Measurements from ENCODE around the gene PALS2. TPM values are rescaled to one million over a fixed set of nuclear protein-coding genes. Genes with fewer than 3 reads are reported as not detected.

The PALS2 gene
- total RNA-seq, 2 donors from 2014 or later, result 13.3 to 20.4 TPM

- TF ChIP-seq POLR2A (IDR thresholded peaks at IDR 0.05), result no peak
- TF ChIP-seq POLR2AphosphoS5 (IDR thresholded peaks at IDR 0.05), result no peak
- no peak for TF ChIP-seq CTCF (IDR thresholded peaks at IDR 0.05)
- Histone ChIP-seq H3K4me1 (replicated peaks) (no peaks in the 10 kb centered on the region), H3K27ac (no peak overlapping the region), H3K4me3 (no peak overlapping the region), H3K36me3 (no peaks in the 10 kb centered on the region), H3K27me3 (replicated peaks; ENCODE audit: insufficient read depth) (no peaks in the 10 kb centered on the region), H3K9me3 (no peaks in the 10 kb centered on the region)
- DNase-seq (ENCODE audit: low spot score), result no peak
- intact Hi-C loops (cut with DNase I), result no loop called here
Measured at GRCh38 chr7:24608504-24608903, 35.3 kb downstream of the PALS2 start.

DNA sequence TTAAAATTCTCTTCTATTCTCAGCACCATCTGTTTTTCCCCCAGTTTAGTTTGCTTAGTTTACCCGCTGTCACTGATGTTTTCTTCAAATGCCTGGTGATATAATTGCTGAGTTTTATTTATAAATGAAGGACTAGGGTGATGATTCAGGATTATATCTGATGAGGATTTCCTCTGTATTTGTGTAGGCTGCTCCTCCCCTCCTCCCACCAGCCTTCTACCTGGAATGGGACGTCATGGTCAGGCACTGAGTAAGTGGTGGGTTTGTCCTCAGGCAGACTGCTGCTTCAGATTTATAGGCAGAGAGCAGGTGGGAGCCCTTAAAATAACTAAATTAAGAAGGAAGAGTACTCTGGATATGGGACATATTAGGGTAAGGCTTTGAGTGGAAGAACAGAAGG lies 35.8 kb downstream of the PALS2 start:
- TF ChIP-seq POLR2AphosphoS5 (IDR thresholded peaks at IDR 0.05) (no peak), CTCF (IDR thresholded peaks at IDR 0.05) (no peak), POLR2A (IDR thresholded peaks at IDR 0.05) (no peak)
- H3K36me3 ChIP-seq, result no peaks in the 10 kb centered on the region
- DNase-seq (ENCODE audit: low spot score), result no peak
- H3K4me3 ChIP-seq, result no peak overlapping the region
- H3K4me1 ChIP-seq (replicated peaks), result no peaks in the 10 kb centered on the region
- H3K27ac ChIP-seq, result no peak overlapping the region
- 49% methylated on average over 2 of the region's 2 CpGs for WGBS
- intact Hi-C loops (cut with DNase I), result no loop called here
- H3K9me3 ChIP-seq, result no peaks in the 10 kb centered on the region
- H3K27me3 ChIP-seq (replicated peaks; ENCODE audit: insufficient read depth), result no peaks in the 10 kb centered on the region

GRCh38 chr7:24609570-24609969 lies 36.3 kb downstream of the PALS2 start:
- 86% methylated on average over 2 of the region's 2 CpGs for WGBS
- intact Hi-C loops (cut with DNase I), result no loop called here
- no peaks in the 10 kb centered on the region for H3K9me3 ChIP-seq
- TF ChIP-seq POLR2AphosphoS5 (IDR thresholded peaks at IDR 0.05), result no peak
- TF ChIP-seq POLR2A (IDR thresholded peaks at IDR 0.05), result no peak
- no peak for TF ChIP-seq CTCF (IDR thresholded peaks at IDR 0.05)
- H3K27ac ChIP-seq, result no peak overlapping the region
- no peaks in the 10 kb centered on the region for H3K36me3 ChIP-seq
- H3K27me3 ChIP-seq (replicated peaks; ENCODE audit: insufficient read depth), result no peaks in the 10 kb centered on the region
- H3K4me1 ChIP-seq (replicated peaks), result no peaks in the 10 kb centered on the region
- no peak overlapping the region for H3K4me3 ChIP-seq
- no peak for DNase-seq (ENCODE audit: low spot score)

GRCh38 chr7:24611130-24611529 lies 37.9 kb downstream of the PALS2 start:
- Histone ChIP-seq H3K9me3 (no peaks in the 10 kb centered on the region), H3K27me3 (replicated peaks; ENCODE audit: insufficient read depth) (no peaks in the 10 kb centered on the region), H3K4me3 (no peak overlapping the region), H3K4me1 (replicated peaks) (no peaks in the 10 kb centered on the region), H3K27ac (no peak overlapping the region), H3K36me3 (no peaks in the 10 kb centered on the region)
- DNase-seq (ENCODE audit: low spot score), result no peak
- intact Hi-C loops (cut with DNase I), result no loop called here
- 52% methylated on average over 3 of the region's 3 CpGs for WGBS
- TF ChIP-seq POLR2A (IDR thresholded peaks at IDR 0.05), result no peak
- TF ChIP-seq POLR2AphosphoS5 (IDR thresholded peaks at IDR 0.05), result no peak
- no peak for TF ChIP-seq CTCF (IDR thresholded peaks at IDR 0.05)

DNA sequence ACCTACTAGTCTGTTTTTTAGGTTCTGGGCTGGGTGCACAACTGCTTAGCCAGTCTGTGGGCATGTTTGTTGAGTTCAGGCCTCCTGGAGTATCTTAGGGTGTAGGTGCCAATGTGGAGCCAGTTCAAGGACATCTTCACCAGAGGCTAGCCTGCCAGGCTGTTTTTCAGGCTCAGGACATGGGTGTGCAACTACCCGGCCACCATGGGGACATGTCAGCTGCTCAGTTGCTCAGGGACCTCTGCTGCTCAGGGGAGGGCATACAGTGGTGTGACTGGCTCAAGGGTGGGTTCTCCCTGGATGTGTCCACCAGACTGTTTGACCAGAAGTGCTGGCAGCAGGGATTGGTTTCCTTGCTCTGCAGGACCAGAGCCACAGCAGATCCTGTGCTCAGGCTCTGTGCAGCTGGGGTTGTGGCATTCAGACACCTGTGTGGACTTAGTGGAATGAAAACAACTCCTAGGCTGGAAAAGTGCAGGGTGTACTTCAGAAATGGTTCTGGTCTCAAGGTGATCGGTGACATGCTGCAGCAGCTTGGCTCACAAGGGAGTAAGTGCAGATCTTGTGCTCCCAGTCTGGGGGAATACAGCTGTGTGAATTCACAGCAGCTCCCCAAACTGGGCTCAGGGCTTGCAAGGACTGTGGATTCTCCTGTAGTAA lies 44.8 kb downstream of the PALS2 start:
- Histone ChIP-seq H3K27ac (no peak overlapping the region), H3K4me3 (no peak overlapping the region), H3K4me1 (replicated peaks) (no peaks in the 10 kb centered on the region), H3K36me3 (no peaks in the 10 kb centered on the region), H3K27me3 (replicated peaks; ENCODE audit: insufficient read depth) (no peaks in the 10 kb centered on the region), H3K9me3 (no peaks in the 10 kb centered on the region)
- no peak for DNase-seq (ENCODE audit: low spot score)
- no peak for TF ChIP-seq POLR2A (IDR thresholded peaks at IDR 0.05)
- no peak for TF ChIP-seq CTCF (IDR thresholded peaks at IDR 0.05)
- no peak for TF ChIP-seq POLR2AphosphoS5 (IDR thresholded peaks at IDR 0.05)
- WGBS, result 90% methylated on average over 2 of the region's 2 CpGs
- intact Hi-C loops (cut with DNase I), result no loop called here

Measured in prostate gland (tissue), 2 donors.